HepG2 (cell line): ENCODE data around the gene KRT79. TPM values are rescaled to one million over a fixed set of nuclear protein-coding genes. Genes with fewer than 3 reads are reported as not detected.

Experiments used
- BCL6 ChIP-seq: IDR thresholded peaks from 2 replicates; pipeline ENCODE4 v1.6.1; 2016; ENCODE audit warnings: missing genetic modification reagents, missing compliant biosample characterization
- ISL2 ChIP-seq: sonication (generic); formaldehyde crosslinking; IDR thresholded peaks from 2 replicates; pipeline ENCODE4 v1.5.0; 2020; ENCODE audit warnings: missing genetic modification reagents
- KMT2B ChIP-seq: IDR thresholded peaks from 2 replicates; pipeline ENCODE4 v1.6.1; 2016; ENCODE audit warnings: missing genetic modification reagents, missing compliant biosample characterization
- LBX2 ChIP-seq: sonication (generic); formaldehyde crosslinking; IDR thresholded peaks from 2 replicates; pipeline ENCODE4 v1.5.0; 2020; ENCODE audit warnings: missing genetic modification reagents, mild to moderate bottlenecking, borderline replicate concordance
- MTF2 ChIP-seq: sonication (generic); formaldehyde crosslinking; IDR thresholded peaks from 2 replicates; pipeline ENCODE4 v1.5.0; 2020; ENCODE audit warnings: missing genetic modification reagents, borderline replicate concordance
- PHF20 ChIP-seq: sonication (generic); formaldehyde crosslinking; IDR thresholded peaks from 2 replicates; pipeline ENCODE4 v1.5.0; 2020; ENCODE audit warnings: mild to moderate bottlenecking, missing genetic modification reagents
- RCOR2 ChIP-seq: IDR thresholded peaks from 2 replicates; pipeline ENCODE4 v1.6.1; 2016; ENCODE audit warnings: missing biosample characterization, missing genetic modification reagents
- TEAD3 ChIP-seq: optimal IDR thresholded peaks from 2 replicates; pipeline ENCODE3; 2016; ENCODE audit warnings: borderline replicate concordance
- ZNF660 ChIP-seq: sonication (generic); formaldehyde crosslinking; IDR thresholded peaks from 2 replicates; pipeline ENCODE4 v1.5.1; 2020; ENCODE audit warnings: mild to moderate bottlenecking, low read depth, missing genetic modification reagents, borderline replicate concordance
- ZNF776 ChIP-seq: sonication (generic); formaldehyde crosslinking; IDR thresholded peaks from 2 replicates; pipeline ENCODE4 v1.4.0; 2020; ENCODE audit warnings: mild to moderate bottlenecking, missing genetic modification reagents
- ZNF878 ChIP-seq: sonication (generic); formaldehyde crosslinking; IDR thresholded peaks from 2 replicates; pipeline ENCODE4 v1.8.1; 2023; ENCODE audit warnings: mild to moderate bottlenecking, missing genetic modification reagents, moderate library complexity
- ZSCAN21 ChIP-seq: sonication (generic); formaldehyde crosslinking; IDR thresholded peaks from 2 replicates; pipeline ENCODE4 v1.8.0; 2022; ENCODE audit warnings: mild to moderate bottlenecking, missing genetic modification reagents, moderate library complexity, borderline replicate concordance
- polyA plus RNA-seq, 8 experiments: library from polyadenylated mRNA; depleted of rRNA in 3 of 8; stranded (reverse) in 7 of 8; unstranded in 1 of 8; fragments of >200 nt; fragmentation: Illumina TruSeq in 4 of 8; extraction: Trizol in 4 of 8; gene quantifications; 2 replicates each; pipeline versions ENCODE4 v1.2.1 to v1.2.3, GENCODE V29; 2011 to 2016; ENCODE audit warnings: low read depth in 4 of 8, missing spikeins in 1 of 8, mixed read lengths in 1 of 8; ENCODE audit not compliant: insufficient read depth in 1 of 8
- total RNA-seq, 5 experiments: library from RNA; depleted of rRNA; stranded (reverse); fragments of >200 nt; fragmentation: Illumina TruSeq; extraction: Trizol; gene quantifications; 2 replicates each; pipeline ENCODE4 v1.2.3, GENCODE V29; 2016; ENCODE audit warnings: low read depth in 1 of 5
- TF ChIP-seq, protein P1 (sequence below), 2 experiments: fragments of 450-650 bp in 1 of 2; sonication (generic) in 1 of 2; formaldehyde crosslinking in 1 of 2; IDR thresholded peaks; 2 replicates each; pipeline versions ENCODE4 v1.6.1 to v1.8.0; 2016 to 2022; ENCODE audit warnings: antibody characterized with exemption in 1 of 2, mild to moderate bottlenecking in 1 of 2, missing genetic modification reagents in 1 of 2
- TF ChIP-seq, protein P2 (sequence below): sonication (generic); formaldehyde crosslinking; IDR thresholded peaks from 2 replicates; pipeline ENCODE4 v1.5.0; 2020; ENCODE audit warnings: mild to moderate bottlenecking, missing genetic modification reagents

KRT79 gene
- total and polyA plus RNA-seq, 2 of the 13 experiments (the other 11 are each of a cell fraction or from before 2014, with no cell fraction given), result 0.09 TPM; not detected in 1

- TF ChIP-seq, protein P1, sequence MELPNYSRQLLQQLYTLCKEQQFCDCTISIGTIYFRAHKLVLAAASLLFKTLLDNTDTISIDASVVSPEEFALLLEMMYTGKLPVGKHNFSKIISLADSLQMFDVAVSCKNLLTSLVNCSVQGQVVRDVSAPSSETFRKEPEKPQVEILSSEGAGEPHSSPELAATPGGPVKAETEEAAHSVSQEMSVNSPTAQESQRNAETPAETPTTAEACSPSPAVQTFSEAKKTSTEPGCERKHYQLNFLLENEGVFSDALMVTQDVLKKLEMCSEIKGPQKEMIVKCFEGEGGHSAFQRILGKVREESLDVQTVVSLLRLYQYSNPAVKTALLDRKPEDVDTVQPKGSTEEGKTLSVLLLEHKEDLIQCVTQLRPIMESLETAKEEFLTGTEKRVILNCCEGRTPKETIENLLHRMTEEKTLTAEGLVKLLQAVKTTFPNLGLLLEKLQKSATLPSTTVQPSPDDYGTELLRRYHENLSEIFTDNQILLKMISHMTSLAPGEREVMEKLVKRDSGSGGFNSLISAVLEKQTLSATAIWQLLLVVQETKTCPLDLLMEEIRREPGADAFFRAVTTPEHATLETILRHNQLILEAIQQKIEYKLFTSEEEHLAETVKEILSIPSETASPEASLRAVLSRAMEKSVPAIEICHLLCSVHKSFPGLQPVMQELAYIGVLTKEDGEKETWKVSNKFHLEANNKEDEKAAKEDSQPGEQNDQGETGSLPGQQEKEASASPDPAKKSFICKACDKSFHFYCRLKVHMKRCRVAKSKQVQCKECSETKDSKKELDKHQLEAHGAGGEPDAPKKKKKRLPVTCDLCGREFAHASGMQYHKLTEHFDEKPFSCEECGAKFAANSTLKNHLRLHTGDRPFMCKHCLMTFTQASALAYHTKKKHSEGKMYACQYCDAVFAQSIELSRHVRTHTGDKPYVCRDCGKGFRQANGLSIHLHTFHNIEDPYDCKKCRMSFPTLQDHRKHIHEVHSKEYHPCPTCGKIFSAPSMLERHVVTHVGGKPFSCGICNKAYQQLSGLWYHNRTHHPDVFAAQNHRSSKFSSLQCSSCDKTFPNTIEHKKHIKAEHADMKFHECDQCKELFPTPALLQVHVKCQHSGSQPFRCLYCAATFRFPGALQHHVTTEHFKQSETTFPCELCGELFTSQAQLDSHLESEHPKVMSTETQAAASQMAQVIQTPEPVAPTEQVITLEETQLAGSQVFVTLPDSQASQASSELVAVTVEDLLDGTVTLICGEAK (IDR thresholded peaks at IDR 0.05), result no peak
- TF ChIP-seq, protein P1 (CRISPR knock-in tag; IDR thresholded peaks at IDR 0.05), result peak; percentile 69; the same call in 1 of the 2 replicates
- TF ChIP-seq TEAD3 (CRISPR knock-in tag) (no peak), ZNF878 (CRISPR knock-in tag) (no peak), ZNF776 (peak; percentile 65; the same call in 1 of the 2 replicates), MTF2 (CRISPR knock-in tag) (peak; percentile 39; the same call in 1 of the 2 replicates), BCL6 (CRISPR knock-in tag) (peak; percentile 41; the same call in 1 of the 2 replicates), PHF20 (CRISPR knock-in tag) (peak; percentile 46; the same call in 1 of the 2 replicates), ZSCAN21 (no peak), RCOR2 (CRISPR knock-in tag) (no peak), ISL2 (CRISPR knock-in tag) (no peak), KMT2B (CRISPR knock-in tag) (no peak), LBX2 (CRISPR knock-in tag) (0 out of 2 replicates have a peak, but pooled peaks have one; percentile 47), ZNF660 (CRISPR knock-in tag) (no peak)
- TF ChIP-seq, protein P2, sequence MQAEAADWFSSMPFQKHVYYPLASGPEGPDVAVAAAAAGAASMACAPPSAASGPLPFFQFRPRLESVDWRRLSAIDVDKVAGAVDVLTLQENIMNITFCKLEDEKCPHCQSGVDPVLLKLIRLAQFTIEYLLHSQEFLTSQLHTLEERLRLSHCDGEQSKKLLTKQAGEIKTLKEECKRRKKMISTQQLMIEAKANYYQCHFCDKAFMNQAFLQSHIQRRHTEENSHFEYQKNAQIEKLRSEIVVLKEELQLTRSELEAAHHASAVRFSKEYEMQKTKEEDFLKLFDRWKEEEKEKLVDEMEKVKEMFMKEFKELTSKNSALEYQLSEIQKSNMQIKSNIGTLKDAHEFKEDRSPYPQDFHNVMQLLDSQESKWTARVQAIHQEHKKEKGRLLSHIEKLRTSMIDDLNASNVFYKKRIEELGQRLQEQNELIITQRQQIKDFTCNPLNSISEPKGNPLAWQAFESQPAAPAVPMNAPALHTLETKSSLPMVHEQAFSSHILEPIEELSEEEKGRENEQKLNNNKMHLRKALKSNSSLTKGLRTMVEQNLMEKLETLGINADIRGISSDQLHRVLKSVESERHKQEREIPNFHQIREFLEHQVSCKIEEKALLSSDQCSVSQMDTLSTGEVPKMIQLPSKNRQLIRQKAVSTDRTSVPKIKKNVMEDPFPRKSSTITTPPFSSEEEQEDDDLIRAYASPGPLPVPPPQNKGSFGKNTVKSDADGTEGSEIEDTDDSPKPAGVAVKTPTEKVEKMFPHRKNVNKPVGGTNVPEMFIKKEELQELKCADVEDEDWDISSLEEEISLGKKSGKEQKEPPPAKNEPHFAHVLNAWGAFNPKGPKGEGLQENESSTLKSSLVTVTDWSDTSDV (CRISPR knock-in tag), result 0 out of 2 replicates have a peak, but pooled peaks have one; percentile 39
Observed at GRCh38 chr12:52879394-52880351, 45.6 kb upstream of the KRT79 start (continued).
